HG03378 (cell line): Measurements from ENCODE around the gene NAP1L1.
A peak's percentile ranks its signal among the peaks of the same experiment; 100 is the strongest.

Experiments used
- ATAC-seq: cut with Tn5 transposase; IDR thresholded peaks from one replicate; pipeline ENCODE4 v1.9.1; 2021; ENCODE audit warnings: mild to moderate bottlenecking, moderate library complexity; ENCODE audit not compliant: unreplicated experiment

Gene NAP1L1

DNA sequence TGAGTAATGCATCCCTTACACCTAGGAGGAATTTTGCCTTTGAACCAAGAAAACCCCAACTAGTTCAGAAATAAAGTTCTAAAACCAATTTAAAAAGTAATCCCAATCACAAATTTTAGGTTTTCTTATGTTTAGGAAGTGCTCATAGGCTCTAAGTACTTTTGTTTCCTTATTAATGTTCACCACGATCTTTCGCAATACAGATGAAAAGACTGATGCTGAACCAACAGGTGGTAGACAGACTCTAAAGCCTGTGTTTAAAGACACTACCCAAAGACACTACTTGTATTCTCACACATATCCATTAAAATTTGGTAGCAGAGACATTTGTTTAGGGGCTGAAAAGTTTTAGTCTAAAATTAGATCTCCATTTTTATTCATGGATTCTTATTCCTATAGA lies 42.3 kb downstream of the NAP1L1 start:
- ATAC-seq: no peak

GRCh38 chr12:76041406-76041805 lies 43.1 kb downstream of the NAP1L1 start:
- no peak for ATAC-seq

DNA sequence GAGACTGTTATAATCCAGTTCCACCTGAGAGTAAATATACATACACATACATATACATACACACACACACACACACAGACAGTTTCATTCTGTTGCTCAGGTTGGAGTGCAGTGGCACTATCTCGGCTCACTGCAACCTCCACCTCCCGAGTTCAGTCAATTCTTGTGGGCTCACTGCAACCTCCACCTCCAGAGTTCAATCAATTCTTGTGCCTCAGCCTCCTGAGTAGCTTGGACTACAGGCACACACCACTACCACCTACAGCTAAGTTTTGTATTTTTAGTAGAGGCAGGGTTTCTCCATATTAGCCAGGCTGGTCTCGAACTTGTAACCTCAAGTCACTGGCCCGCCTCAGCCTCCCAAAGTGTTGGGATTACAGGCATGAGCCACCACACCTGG lies 44.0 kb downstream of the NAP1L1 start:
- no peak for ATAC-seq

DNA sequence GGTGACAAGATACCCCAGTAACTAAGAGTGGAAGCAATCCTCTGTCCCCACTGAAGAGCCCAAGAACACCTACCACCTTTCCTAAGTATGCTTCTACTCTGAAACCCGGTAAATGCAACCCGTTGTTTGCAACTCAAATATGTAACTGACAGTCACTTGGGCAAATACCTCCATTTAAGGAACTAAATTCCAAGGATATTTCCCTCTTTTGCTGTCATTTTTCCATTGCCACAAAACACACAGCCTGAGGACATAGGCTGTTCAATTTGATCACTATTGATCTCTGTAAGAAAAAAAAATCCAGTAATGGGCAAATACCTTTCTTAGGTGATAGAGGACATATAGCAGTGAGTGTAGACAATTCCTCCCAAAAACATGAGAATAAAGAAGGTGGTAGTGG lies 46.3 kb downstream of the NAP1L1 start:
- no peak for ATAC-seq

DNA sequence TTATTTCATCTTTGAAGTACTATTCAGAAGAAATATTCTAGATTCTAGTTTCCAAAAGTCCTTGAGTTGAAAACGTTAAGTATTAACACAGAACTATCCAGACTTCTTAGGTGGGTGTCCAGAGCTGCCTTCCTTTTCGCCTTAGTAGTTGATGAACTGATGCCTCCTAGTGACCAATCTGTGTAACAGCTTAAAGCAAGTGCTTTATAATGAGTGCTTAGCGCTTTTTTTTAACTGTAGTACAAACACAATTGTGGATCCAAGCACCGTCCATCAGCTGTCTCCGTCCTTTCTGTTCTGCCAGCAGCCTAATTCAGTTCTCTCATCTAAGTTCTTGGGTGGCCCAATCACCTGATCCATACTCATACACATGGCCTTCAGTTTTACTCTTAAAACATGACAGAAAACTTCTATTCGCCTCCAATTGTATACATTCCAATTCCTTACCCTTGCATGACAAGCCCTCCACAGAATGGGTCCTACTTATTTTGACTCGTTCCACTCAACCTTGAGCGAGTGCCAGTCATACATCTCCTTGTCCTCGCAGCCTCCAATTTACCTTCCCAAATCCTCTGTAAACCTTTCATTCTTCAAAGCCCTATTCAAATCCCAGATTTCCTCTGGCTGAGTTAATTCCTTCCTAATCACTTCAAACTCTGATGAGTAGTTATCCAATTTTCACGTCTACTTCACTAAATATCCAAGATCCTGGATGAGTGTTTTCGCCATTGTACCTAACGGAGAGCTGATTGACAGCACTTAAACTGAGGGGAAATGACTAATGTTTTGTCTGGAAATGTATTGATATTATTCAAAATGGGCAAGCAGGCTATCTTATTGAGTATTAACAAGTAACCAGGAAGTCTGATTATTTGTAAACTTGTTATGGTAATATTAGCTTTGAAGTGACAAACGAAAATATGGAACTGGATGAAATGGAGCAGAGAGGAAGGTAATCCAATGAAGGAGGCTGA lies 47.1 kb downstream of the NAP1L1 start:
- ATAC-seq: peak; percentile 77

GRCh38 chr12:76035045-76035444 lies 49.4 kb downstream of the NAP1L1 start:
- no peak for ATAC-seq

- ATAC-seq: no peak
These were observed 51.1 kb downstream of the NAP1L1 start for GRCh38 chr12:76033081-76034011.

- ATAC-seq: peak; percentile 31
These were observed 52.2 kb downstream of the NAP1L1 start for GRCh38 chr12:76032043-76032981.

GRCh38 chr12:76031414-76032042 lies 53.0 kb downstream of the NAP1L1 start, which contains the start of gene PHLDA1:
PHLDA1 (minus strand) TSS chr12:76031776.
- peak; percentile 81 for ATAC-seq

- ATAC-seq: peak; percentile 18
These were observed 53.4 kb downstream of the NAP1L1 start for GRCh38 chr12:76031081-76031413.

DNA sequence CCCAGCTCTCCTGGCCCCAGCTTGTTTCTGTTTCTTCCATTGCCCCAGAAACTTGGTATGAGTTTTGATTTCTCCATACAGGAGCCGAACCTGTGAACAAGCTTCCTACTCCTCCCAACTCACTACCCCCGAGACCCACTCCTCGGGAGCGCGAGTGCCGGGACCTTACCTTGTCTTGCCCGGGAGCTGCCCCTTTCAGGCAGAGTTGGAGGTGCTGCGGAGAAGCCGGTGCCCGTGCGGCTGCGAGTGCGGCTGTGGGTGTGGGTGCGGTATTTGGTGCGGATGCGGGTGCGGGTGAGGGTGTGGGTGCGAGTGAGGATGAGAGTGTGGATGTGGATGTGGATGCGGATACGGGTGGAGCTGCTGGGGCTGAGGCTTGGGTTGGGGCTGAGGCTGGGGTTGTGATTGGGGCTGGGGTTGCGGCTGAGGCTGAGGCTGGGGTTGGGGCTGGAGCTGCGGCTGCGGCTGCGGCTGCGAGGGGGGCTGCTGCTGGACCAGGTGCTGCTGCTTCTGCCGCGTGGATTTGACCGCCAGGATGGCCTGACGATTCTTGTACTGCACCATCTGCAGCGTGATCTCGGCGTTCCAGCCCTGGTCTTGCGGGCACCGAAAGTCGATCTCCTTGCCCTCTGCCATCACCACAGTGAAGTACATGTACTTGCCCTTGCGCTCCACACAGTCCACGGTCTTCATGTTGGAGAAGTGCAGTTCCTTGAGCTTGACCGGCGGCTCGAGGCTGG lies 54.0 kb downstream of the NAP1L1 start:
- peak; percentile 11 for ATAC-seq

GRCh38 chr12:76029982-76030340 lies 54.5 kb downstream of the NAP1L1 start:
- ATAC-seq: no peak

- no peak for ATAC-seq
These were observed 55.8 kb downstream of the NAP1L1 start for GRCh38 chr12:76028571-76029277.

- no peak for ATAC-seq
These were observed 57.8 kb downstream of the NAP1L1 start for GRCh38 chr12:76026643-76027063.

- no peak for ATAC-seq
These were observed 58.6 kb downstream of the NAP1L1 start for GRCh38 chr12:76025601-76026575.

- ATAC-seq: peak; percentile 37
These were observed 59.4 kb downstream of the NAP1L1 start for GRCh38 chr12:76024942-76025600.
